Mammary epithelial cell (primary cell): ENCODE data around the gene RPL15.

Experiments
- EZH2 ChIP-seq: IDR thresholded peaks from 2 replicates; pipeline ENCODE4 v1.6.1; 2012; ENCODE audit warnings: low read length, inconsistent platforms, borderline replicate concordance
- TF ChIP-seq, protein P1 (sequence below), 2 donors: IDR thresholded peaks in 1 of 2; conservative IDR thresholded peaks in 1 of 2; 2 replicates each; pipeline ENCODE4 v1.5.1; 2011 to 2012; ENCODE audit warnings: inconsistent platforms in 2 of 2, low read length in 2 of 2, mild to moderate bottlenecking in 2 of 2, control low read depth in 1 of 2, low read depth in 1 of 2; ENCODE audit not compliant: insufficient read depth in 1 of 2; ENCODE audit errors: extremely low read depth in 1 of 2

GRCh38 chr3:23894254-23895061 lies 22.5 kb upstream of the RPL15 start:
- TF ChIP-seq, protein P1, sequence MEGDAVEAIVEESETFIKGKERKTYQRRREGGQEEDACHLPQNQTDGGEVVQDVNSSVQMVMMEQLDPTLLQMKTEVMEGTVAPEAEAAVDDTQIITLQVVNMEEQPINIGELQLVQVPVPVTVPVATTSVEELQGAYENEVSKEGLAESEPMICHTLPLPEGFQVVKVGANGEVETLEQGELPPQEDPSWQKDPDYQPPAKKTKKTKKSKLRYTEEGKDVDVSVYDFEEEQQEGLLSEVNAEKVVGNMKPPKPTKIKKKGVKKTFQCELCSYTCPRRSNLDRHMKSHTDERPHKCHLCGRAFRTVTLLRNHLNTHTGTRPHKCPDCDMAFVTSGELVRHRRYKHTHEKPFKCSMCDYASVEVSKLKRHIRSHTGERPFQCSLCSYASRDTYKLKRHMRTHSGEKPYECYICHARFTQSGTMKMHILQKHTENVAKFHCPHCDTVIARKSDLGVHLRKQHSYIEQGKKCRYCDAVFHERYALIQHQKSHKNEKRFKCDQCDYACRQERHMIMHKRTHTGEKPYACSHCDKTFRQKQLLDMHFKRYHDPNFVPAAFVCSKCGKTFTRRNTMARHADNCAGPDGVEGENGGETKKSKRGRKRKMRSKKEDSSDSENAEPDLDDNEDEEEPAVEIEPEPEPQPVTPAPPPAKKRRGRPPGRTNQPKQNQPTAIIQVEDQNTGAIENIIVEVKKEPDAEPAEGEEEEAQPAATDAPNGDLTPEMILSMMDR (conservative IDR thresholded peaks at IDR 0.05 in 1 of 2, IDR thresholded peaks at IDR 0.05 in 1 of 2; ENCODE audit: extremely low read depth in 1 of 2, insufficient read depth in 1 of 2, low read depth in 1 of 2, low read length in 2 of 2) = no peak
- TF ChIP-seq EZH2 = no peak
